Activated naive CD8-positive, alpha-beta T cell (primary cell): ENCODE results near the gene CFAP54.
"Not testable (repeated sequence)": the region's sequence is repeated elsewhere in the genome, so short reads cannot be mapped to it uniquely, and the experiment has no call there.

ENCODE experiments used
- H3K27ac Mint-ChIP-seq: one replicate; pipeline ENCODE4 v1.8.0; 2021; ENCODE audit warnings: mixed read lengths
- H3K27me3 Mint-ChIP-seq: one replicate; pipeline ENCODE4 v1.8.0; 2021; ENCODE audit warnings: mixed read lengths
- H3K36me3 Mint-ChIP-seq: one replicate; pipeline ENCODE4 v1.8.0; 2021; ENCODE audit warnings: mixed read lengths
- H3K4me1 Mint-ChIP-seq: one replicate; pipeline ENCODE4 v1.8.0; 2021; ENCODE audit warnings: low read depth, mixed read lengths
- H3K4me3 Mint-ChIP-seq: one replicate; pipeline ENCODE4 v1.8.0; 2021; ENCODE audit warnings: mild to moderate bottlenecking, mixed read lengths
- H3K9me3 Mint-ChIP-seq: one replicate; pipeline ENCODE4 v1.8.0; 2021; ENCODE audit warnings: low read depth, mixed read lengths

CFAP54 gene

GRCh38 chr12:96489392-96490056 is at the start of gene CFAP54:
CFAP54 (plus strand) TSS chr12:96489577; CDS start chr12:96489610, 33 bp downstream.
- Mint-ChIP-seq H3K4me1 (peaks cover 27% of the 10 kb centered on the region), H3K27ac (no peak within 1 kb of the TSS), H3K36me3 (no peaks in the 10 kb centered on the region), H3K27me3 (no peaks in the 10 kb centered on the region), H3K4me3 (peak within 1 kb of the TSS; percentile 91), H3K9me3 (no peaks in the 10 kb centered on the region)

GRCh38 chr12:96441816-96442215 is 47.6 kb upstream of the CFAP54 start:
- peaks cover 49% of the 10 kb centered on the region for H3K4me1 Mint-ChIP-seq
- H3K27ac Mint-ChIP-seq, result peak overlapping the region; percentile 70
- no peaks in the 10 kb centered on the region for H3K36me3 Mint-ChIP-seq
- H3K27me3 Mint-ChIP-seq, result no peaks in the 10 kb centered on the region
- peak overlapping the region; percentile 24 for H3K4me3 Mint-ChIP-seq
- H3K9me3 Mint-ChIP-seq, result no peaks in the 10 kb centered on the region

GRCh38 chr12:96442906-96443305 is 46.5 kb upstream of the CFAP54 start:
- Mint-ChIP-seq H3K4me1 (peaks cover 47% of the 10 kb centered on the region), H3K4me3 (no peak overlapping the region), H3K27me3 (no peaks in the 10 kb centered on the region), H3K27ac (peak overlapping the region; percentile 19), H3K36me3 (no peaks in the 10 kb centered on the region), H3K9me3 (no peaks in the 10 kb centered on the region)

- H3K4me1 Mint-ChIP-seq, result peaks cover 45% of the 10 kb centered on the region
- no peaks in the 10 kb centered on the region for H3K9me3 Mint-ChIP-seq
- no peak overlapping the region for H3K4me3 Mint-ChIP-seq
Measured at GRCh38 chr12:96444399-96444798, 45.0 kb upstream of the CFAP54 start.

GRCh38 chr12:96445691-96446583 is 43.4 kb upstream of the CFAP54 start:
- H3K36me3 Mint-ChIP-seq, result peaks cover 3% of the 10 kb centered on the region
- H3K9me3 Mint-ChIP-seq, result no peaks in the 10 kb centered on the region
- peaks cover 42% of the 10 kb centered on the region for H3K4me1 Mint-ChIP-seq

More at GRCh38 chr12:96444399-96444798, 45.0 kb upstream of the CFAP54 start:
- no peaks in the 10 kb centered on the region for H3K27me3 Mint-ChIP-seq
- H3K36me3 Mint-ChIP-seq, result no peaks in the 10 kb centered on the region
- H3K27ac Mint-ChIP-seq, result peak overlapping the region; percentile 41

GRCh38 chr12:96447256-96447655 is 42.1 kb upstream of the CFAP54 start:
- Mint-ChIP-seq H3K27me3 (no peaks in the 10 kb centered on the region), H3K27ac (no peak overlapping the region), H3K9me3 (no peaks in the 10 kb centered on the region), H3K4me3 (no peak overlapping the region), H3K4me1 (peaks cover 33% of the 10 kb centered on the region), H3K36me3 (peaks cover 5% of the 10 kb centered on the region)

More at GRCh38 chr12:96445691-96446583, 43.4 kb upstream of the CFAP54 start:
- Mint-ChIP-seq H3K27ac (peak overlapping the region; percentile 94), H3K27me3 (no peaks in the 10 kb centered on the region), H3K4me3 (peak overlapping the region; percentile 66)

- H3K27ac Mint-ChIP-seq, result no peak overlapping the region
- no peaks in the 10 kb centered on the region for H3K27me3 Mint-ChIP-seq
- no peak overlapping the region for H3K4me3 Mint-ChIP-seq
- H3K36me3 Mint-ChIP-seq, result peaks cover 5% of the 10 kb centered on the region
- H3K9me3 Mint-ChIP-seq, result no peaks in the 10 kb centered on the region
- H3K4me1 Mint-ChIP-seq, result peaks cover 27% of the 10 kb centered on the region
Measured at GRCh38 chr12:96448300-96448699, 41.1 kb upstream of the CFAP54 start.

GRCh38 chr12:96452261-96452922 is 37.0 kb upstream of the CFAP54 start:
- peaks cover 10% of the 10 kb centered on the region for H3K4me1 Mint-ChIP-seq
- H3K36me3 Mint-ChIP-seq, result peaks cover 8% of the 10 kb centered on the region
- H3K27ac Mint-ChIP-seq, result no peak overlapping the region
- H3K4me3 Mint-ChIP-seq, result no peak overlapping the region
- H3K27me3 Mint-ChIP-seq, result no peaks in the 10 kb centered on the region
- H3K9me3 Mint-ChIP-seq, result no peaks in the 10 kb centered on the region

- Mint-ChIP-seq H3K27ac (no peak overlapping the region), H3K27me3 (no peaks in the 10 kb centered on the region), H3K9me3 (no peaks in the 10 kb centered on the region)
Measured at GRCh38 chr12:96454396-96454795, 35.0 kb upstream of the CFAP54 start.

GRCh38 chr12:96456265-96456974 is 33.0 kb upstream of the CFAP54 start:
- H3K36me3 Mint-ChIP-seq, result peaks cover 3% of the 10 kb centered on the region
- no peak overlapping the region for H3K4me3 Mint-ChIP-seq
- no peaks in the 10 kb centered on the region for H3K9me3 Mint-ChIP-seq
- H3K27ac Mint-ChIP-seq, result no peak overlapping the region
- H3K4me1 Mint-ChIP-seq, result peaks cover 10% of the 10 kb centered on the region
- no peaks in the 10 kb centered on the region for H3K27me3 Mint-ChIP-seq

More at GRCh38 chr12:96454396-96454795, 35.0 kb upstream of the CFAP54 start:
- Mint-ChIP-seq H3K4me1 (peaks cover 10% of the 10 kb centered on the region), H3K4me3 (no peak overlapping the region), H3K36me3 (peaks cover 8% of the 10 kb centered on the region)

GRCh38 chr12:96457191-96457930 is 32.0 kb upstream of the CFAP54 start:
- Mint-ChIP-seq H3K27me3 (no peaks in the 10 kb centered on the region), H3K9me3 (no peaks in the 10 kb centered on the region), H3K4me1 (peaks cover 10% of the 10 kb centered on the region), H3K4me3 (no peak overlapping the region), H3K36me3 (peaks cover 3% of the 10 kb centered on the region), H3K27ac (no peak overlapping the region)

- not testable (repeated sequence) for H3K27ac Mint-ChIP-seq
Measured at GRCh38 chr12:96459281-96459680, 30.1 kb upstream of the CFAP54 start.

GRCh38 chr12:96462571-96463280 is 26.7 kb upstream of the CFAP54 start:
- Mint-ChIP-seq H3K27ac (no peak overlapping the region), H3K4me3 (no peak overlapping the region), H3K36me3 (no peaks in the 10 kb centered on the region), H3K27me3 (no peaks in the 10 kb centered on the region), H3K9me3 (no peaks in the 10 kb centered on the region), H3K4me1 (no peaks in the 10 kb centered on the region)

More at GRCh38 chr12:96459281-96459680, 30.1 kb upstream of the CFAP54 start:
- H3K4me3 Mint-ChIP-seq, H3K36me3 Mint-ChIP-seq, H3K27me3 Mint-ChIP-seq, H3K9me3 Mint-ChIP-seq, H3K4me1 Mint-ChIP-seq: not testable (repeated sequence)
